GM04503 (cell line): Measurements from ENCODE around the gene FANCC.
"Not testable (repeated sequence)": the region's sequence is repeated elsewhere in the genome, so short reads cannot be mapped to it uniquely, and the experiment has no call there.

Experiments
- DNase-seq: peaks from one replicate; pipeline ENCODE4 v3.0.0-alpha.2; 2012; ENCODE audit warnings: low read depth

Gene FANCC

GRCh38 chr9:95229230-95229915, 88.1 kb downstream of the FANCC start:
- no peak for DNase-seq

- no peak for DNase-seq
These were observed 90.6 kb downstream of the FANCC start for GRCh38 chr9:95226921-95227320.

GRCh38 chr9:95225726-95226106, 91.8 kb downstream of the FANCC start:
- no peak for DNase-seq

GRCh38 chr9:95225076-95225725, 92.3 kb downstream of the FANCC start:
- no peak for DNase-seq

GRCh38 chr9:95224376-95225019, 93.0 kb downstream of the FANCC start:
- DNase-seq, result no peak

- DNase-seq, result not testable (repeated sequence)
These were observed 97.2 kb downstream of the FANCC start for GRCh38 chr9:95220352-95220751.

- DNase-seq, result no peak
These were observed 98.7 kb downstream of the FANCC start for GRCh38 chr9:95218773-95219172.

GRCh38 chr9:95217936-95218335, 99.6 kb downstream of the FANCC start:
- DNase-seq, result no peak

GRCh38 chr9:95215336-95215898, 102.1 kb downstream of the FANCC start:
- DNase-seq, result no peak

GRCh38 chr9:95213117-95213516, 104.4 kb downstream of the FANCC start:
- DNase-seq, result no peak

- DNase-seq, result no peak
These were observed 106.5 kb downstream of the FANCC start for GRCh38 chr9:95211028-95211427.

GRCh38 chr9:95207403-95207802, 110.1 kb downstream of the FANCC start:
- no peak for DNase-seq

GRCh38 chr9:95206143-95206542, 111.4 kb downstream of the FANCC start:
- DNase-seq, result peak; percentile 26

GRCh38 chr9:95204710-95205109, 112.8 kb downstream of the FANCC start:
- no peak for DNase-seq

- DNase-seq, result no peak
These were observed 113.2 kb downstream of the FANCC start for GRCh38 chr9:95204310-95204709.

- not testable (repeated sequence) for DNase-seq
These were observed 114.5 kb downstream of the FANCC start for GRCh38 chr9:95203019-95203418.

GRCh38 chr9:95202076-95202681, 115.3 kb downstream of the FANCC start:
- DNase-seq, result no peak

GRCh38 chr9:95201206-95201605, 116.3 kb downstream of the FANCC start:
- no peak for DNase-seq

GRCh38 chr9:95197692-95198271, 119.7 kb downstream of the FANCC start:
- DNase-seq, result peak; percentile 34

GRCh38 chr9:95193480-95193879, 124.0 kb downstream of the FANCC start:
- DNase-seq, result no peak

- DNase-seq, result no peak
These were observed 124.4 kb downstream of the FANCC start for GRCh38 chr9:95193067-95193466.

- DNase-seq, result no peak
These were observed 124.9 kb downstream of the FANCC start for GRCh38 chr9:95192631-95193030.
